ENCODE measurements around the gene VAV3. TPM values are rescaled to one million over a fixed set of nuclear protein-coding genes. Genes with fewer than 3 reads are reported as not detected.

The VAV3 gene
- total RNA-seq, 1 experiment from 2014 or later, result 0.57 TPM

- H3K9me3 Mint-ChIP-seq (ENCODE audit: unreplicated experiment), result no peaks in the 10 kb centered on the region
- no TSS peak for BruUV-seq (replicated peaks)
Measured at GRCh38 chr1:107943694-107944093, 21.3 kb downstream of the VAV3 start.

GRCh38 chr1:107942814-107943213 lies 22.2 kb downstream of the VAV3 start:
- no peaks in the 10 kb centered on the region for H3K4me1 Mint-ChIP-seq (ENCODE audit: low read depth, unreplicated experiment)
- POLR2A ChIA-PET, result no interaction called here

More at GRCh38 chr1:107943694-107944093, 21.3 kb downstream of the VAV3 start:
- POLR2A ChIA-PET, result no interaction called here
- Histone ChIP-seq H3K4me3 (ENCODE audit: low read depth, low read length) (no peak overlapping the region), H3K27me3 (replicated peaks; ENCODE audit: control insufficient read depth, insufficient read depth, low read length) (no peaks in the 10 kb centered on the region), H3K4me1 (no peaks in the 10 kb centered on the region), H3K36me3 (ENCODE audit: control insufficient read depth, insufficient read depth, low read length) (no peaks in the 10 kb centered on the region), H3K9me3 (no peaks in the 10 kb centered on the region)
- no peak overlapping the region for H3K4me3 Mint-ChIP-seq (ENCODE audit: unreplicated experiment)
- no peak for DNase-seq
- H3K36me3 Mint-ChIP-seq (ENCODE audit: insufficient read depth, unreplicated experiment), result no peaks in the 10 kb centered on the region
- H3K27ac Mint-ChIP-seq (ENCODE audit: unreplicated experiment), result no peak overlapping the region
- peaks cover 3% of the 10 kb centered on the region for H3K27me3 Mint-ChIP-seq (ENCODE audit: insufficient read depth, unreplicated experiment)
- intact Hi-C loops (cut with micrococcal nuclease; ENCODE audit: unreplicated experiment), result no loop called here
- TF ChIP-seq CTCF (IDR thresholded peaks at IDR 0.05; ENCODE audit: insufficient read depth in 1 of 2, low read depth in 1 of 2, low read length in 1 of 2, severe bottlenecking in 1 of 2, unreplicated experiment in 1 of 2), result no peak
- no peaks in the 10 kb centered on the region for H3K4me1 Mint-ChIP-seq (ENCODE audit: low read depth, unreplicated experiment)
- CTCF ChIA-PET, result no interaction called here

GRCh38 chr1:107941531-107941930 lies 23.4 kb downstream of the VAV3 start:
- Mint-ChIP-seq H3K4me3 (ENCODE audit: unreplicated experiment) (no peak overlapping the region), H3K9me3 (ENCODE audit: unreplicated experiment) (no peaks in the 10 kb centered on the region), H3K27me3 (ENCODE audit: insufficient read depth, unreplicated experiment) (peaks cover 3% of the 10 kb centered on the region), H3K36me3 (ENCODE audit: insufficient read depth, unreplicated experiment) (no peaks in the 10 kb centered on the region), H3K27ac (ENCODE audit: unreplicated experiment) (no peak overlapping the region), H3K4me1 (ENCODE audit: low read depth, unreplicated experiment) (no peaks in the 10 kb centered on the region)
- ChIA-PET POLR2A (no interaction called here), CTCF (no interaction called here)
- no TSS peak for BruUV-seq (replicated peaks)
- intact Hi-C loops (cut with micrococcal nuclease; ENCODE audit: unreplicated experiment), result no loop called here
- TF ChIP-seq CTCF (IDR thresholded peaks at IDR 0.05; ENCODE audit: insufficient read depth in 1 of 2, low read depth in 1 of 2, low read length in 1 of 2, severe bottlenecking in 1 of 2, unreplicated experiment in 1 of 2), result no peak
- Histone ChIP-seq H3K9me3 (no peaks in the 10 kb centered on the region), H3K4me3 (ENCODE audit: low read depth, low read length) (no peak overlapping the region), H3K27me3 (replicated peaks; ENCODE audit: control insufficient read depth, insufficient read depth, low read length) (no peaks in the 10 kb centered on the region), H3K4me1 (no peaks in the 10 kb centered on the region), H3K36me3 (ENCODE audit: control insufficient read depth, insufficient read depth, low read length) (no peaks in the 10 kb centered on the region)
- no peak for DNase-seq

More at GRCh38 chr1:107942814-107943213, 22.2 kb downstream of the VAV3 start:
- CTCF ChIA-PET, result no interaction called here
- H3K4me1 ChIP-seq, result no peaks in the 10 kb centered on the region
- H3K36me3 ChIP-seq (ENCODE audit: control insufficient read depth, insufficient read depth, low read length), result no peaks in the 10 kb centered on the region
- TF ChIP-seq CTCF (IDR thresholded peaks at IDR 0.05; ENCODE audit: insufficient read depth in 1 of 2, low read depth in 1 of 2, low read length in 1 of 2, severe bottlenecking in 1 of 2, unreplicated experiment in 1 of 2), result no peak
- no peak for DNase-seq
- Mint-ChIP-seq H3K36me3 (ENCODE audit: insufficient read depth, unreplicated experiment) (no peaks in the 10 kb centered on the region), H3K27ac (ENCODE audit: unreplicated experiment) (no peak overlapping the region), H3K27me3 (ENCODE audit: insufficient read depth, unreplicated experiment) (peaks cover 3% of the 10 kb centered on the region), H3K4me3 (ENCODE audit: unreplicated experiment) (no peak overlapping the region), H3K9me3 (ENCODE audit: unreplicated experiment) (no peaks in the 10 kb centered on the region)
- H3K4me3 ChIP-seq (ENCODE audit: low read depth, low read length), result no peak overlapping the region
- intact Hi-C loops (cut with micrococcal nuclease; ENCODE audit: unreplicated experiment), result no loop called here
- H3K27me3 ChIP-seq (replicated peaks; ENCODE audit: control insufficient read depth, insufficient read depth, low read length), result no peaks in the 10 kb centered on the region
- no TSS peak for BruUV-seq (replicated peaks)
- H3K9me3 ChIP-seq, result no peaks in the 10 kb centered on the region

All from Caco-2 (cell line).